Effector memory CD4-positive, alpha-beta T cell (primary cell): ENCODE results near the gene ZSWIM3.

Experiments used
- DNase-seq, 3 donors: peaks; one replicate each; pipeline ENCODE4 v3.0.0-alpha.2; 2020
- H3K27ac ChIP-seq: 2 replicates; pipeline ENCODE4 v1.7.0; 2013; ENCODE audit warnings: mild to moderate bottlenecking, low read length, moderate library complexity; ENCODE audit not compliant: insufficient read depth, poor library complexity, severe bottlenecking
- H3K27me3 ChIP-seq: replicated peaks from 2 replicates; pipeline ENCODE4 v1.7.0; 2013; ENCODE audit warnings: mild to moderate bottlenecking, low read length; ENCODE audit not compliant: insufficient read depth, control insufficient read depth, poor library complexity, severe bottlenecking
- H3K36me3 ChIP-seq: 2 replicates; pipeline ENCODE4 v1.7.0; 2013; ENCODE audit warnings: mild to moderate bottlenecking, low read length, moderate library complexity; ENCODE audit not compliant: control insufficient read depth, insufficient read depth
- H3K4me1 ChIP-seq: 2 replicates; pipeline ENCODE4 v1.7.0; 2013; ENCODE audit warnings: low read length, mild to moderate bottlenecking; ENCODE audit not compliant: control insufficient read depth, insufficient read depth, poor library complexity, severe bottlenecking
- H3K4me3 ChIP-seq: 2 replicates; pipeline ENCODE4 v1.7.0; 2013; ENCODE audit warnings: low read length, low read depth, mild to moderate bottlenecking; ENCODE audit not compliant: insufficient read depth, poor library complexity, severe bottlenecking
- H3K9me3 ChIP-seq: 2 replicates; pipeline ENCODE4 v1.7.0; 2013; ENCODE audit warnings: mild to moderate bottlenecking, low read length, moderate library complexity; ENCODE audit not compliant: control insufficient read depth

Gene ZSWIM3

DNA sequence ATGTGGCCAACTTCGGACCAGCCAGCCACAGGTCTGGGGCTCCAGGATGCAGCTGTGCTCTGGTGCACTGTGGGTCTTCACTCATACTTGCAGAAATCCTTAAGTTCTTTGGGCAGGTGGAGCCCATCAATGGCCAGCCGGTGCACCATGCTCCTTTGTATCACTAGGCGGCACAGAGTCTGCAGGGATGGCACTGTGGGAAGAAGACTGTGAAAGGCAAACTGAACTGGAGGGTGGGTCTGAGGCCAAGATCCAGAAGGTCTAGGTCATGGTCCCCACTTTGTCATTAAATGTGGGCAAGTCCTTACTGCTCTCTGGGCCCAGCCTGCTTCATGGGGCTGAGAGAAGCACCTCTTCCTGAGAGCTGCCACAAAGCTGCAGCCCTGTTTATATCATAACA, 31.3 kb downstream of the ZSWIM3 start:
- Histone ChIP-seq H3K27ac (no peak overlapping the region), H3K27me3 (no peaks in the 10 kb centered on the region), H3K4me3 (no peak overlapping the region), H3K36me3 (peaks cover 5% of the 10 kb centered on the region), H3K9me3 (no peaks in the 10 kb centered on the region), H3K4me1 (peaks cover 26% of the 10 kb centered on the region)
- no peak for DNase-seq

GRCh38 chr20:45890077-45890984, 32.9 kb downstream of the ZSWIM3 start:
- Histone ChIP-seq H3K4me1 (peaks cover 15% of the 10 kb centered on the region), H3K27ac (peak overlapping the region; percentile 63), H3K4me3 (peak overlapping the region; percentile 82), H3K9me3 (no peaks in the 10 kb centered on the region), H3K27me3 (no peaks in the 10 kb centered on the region), H3K36me3 (peaks cover 7% of the 10 kb centered on the region)
- peak in 1 of 3 donors; percentile 16 for DNase-seq

DNA sequence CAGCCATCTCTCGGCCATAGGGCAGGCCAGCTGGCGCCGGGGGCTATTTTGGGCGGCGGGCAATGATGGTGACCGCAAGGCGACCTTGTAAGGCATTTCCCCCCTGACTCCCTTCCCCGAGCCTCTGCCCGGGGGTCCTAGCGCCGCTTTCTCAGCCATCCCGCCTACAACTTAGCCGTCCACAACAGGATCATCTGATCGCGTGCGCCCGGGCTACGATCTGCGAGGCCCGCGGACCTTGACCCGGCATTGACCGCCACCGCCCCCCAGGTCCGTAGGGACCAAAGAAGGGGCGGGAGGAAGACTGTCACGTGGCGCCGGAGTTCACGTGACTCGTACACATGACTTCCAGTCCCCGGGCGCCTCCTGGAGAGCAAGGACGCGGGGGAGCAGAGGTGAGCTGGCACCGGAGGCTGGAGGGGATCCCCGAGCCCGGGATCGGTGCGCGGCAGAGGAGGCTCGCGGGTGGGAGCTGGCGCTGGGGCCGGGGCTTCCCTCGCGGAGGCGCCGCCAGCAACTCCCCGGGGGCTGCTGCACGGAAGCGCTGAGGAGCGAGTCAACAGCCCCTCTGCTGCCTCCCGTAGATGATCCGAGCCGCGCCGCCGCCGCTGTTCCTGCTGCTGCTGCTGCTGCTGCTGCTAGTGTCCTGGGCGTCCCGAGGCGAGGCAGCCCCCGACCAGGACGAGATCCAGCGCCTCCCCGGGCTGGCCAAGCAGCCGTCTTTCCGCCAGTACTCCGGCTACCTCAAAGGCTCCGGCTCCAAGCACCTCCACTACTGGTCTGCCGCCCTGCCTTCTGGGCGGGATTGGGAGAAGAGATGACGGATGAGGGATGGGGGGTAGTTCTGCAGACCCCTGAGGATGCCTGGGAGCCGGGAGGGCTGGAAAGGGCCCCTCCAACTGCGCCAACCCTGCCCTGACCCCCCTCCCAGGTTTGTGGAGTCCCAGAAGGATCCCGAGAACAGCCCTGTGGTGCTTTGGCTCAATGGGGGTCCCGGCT, 33.9 kb downstream of the ZSWIM3 start, which contains the start of the genes CTSA and NEURL2:
Gene CTSA, plus strand, starts transcription at position 351 of the 999 bp plus-strand sequence. Its CDS starts 234 bp downstream, at position 585.
Gene NEURL2, minus strand, starts transcription at position 224 of the 999 bp plus-strand sequence. Its CDS starts 217 bp downstream, at position 7.
- H3K4me1 ChIP-seq = peaks cover 14% of the 10 kb centered on the region
- no peaks in the 10 kb centered on the region for H3K9me3 ChIP-seq
- peak; percentile 76 to 79 (median 79) for DNase-seq
- peak within 1 kb of the TSS; percentile 82 for H3K4me3 ChIP-seq
- no peaks in the 10 kb centered on the region for H3K27me3 ChIP-seq
- peak within 1 kb of the TSS; percentile 63 for H3K27ac ChIP-seq
- peaks cover 7% of the 10 kb centered on the region for H3K36me3 ChIP-seq

- DNase-seq = no peak
- H3K27ac ChIP-seq = peak overlapping the region; percentile 63
- H3K4me3 ChIP-seq = peak overlapping the region; percentile 82
Measured at GRCh38 chr20:45892049-45892825, 34.8 kb downstream of the ZSWIM3 start.

DNA sequence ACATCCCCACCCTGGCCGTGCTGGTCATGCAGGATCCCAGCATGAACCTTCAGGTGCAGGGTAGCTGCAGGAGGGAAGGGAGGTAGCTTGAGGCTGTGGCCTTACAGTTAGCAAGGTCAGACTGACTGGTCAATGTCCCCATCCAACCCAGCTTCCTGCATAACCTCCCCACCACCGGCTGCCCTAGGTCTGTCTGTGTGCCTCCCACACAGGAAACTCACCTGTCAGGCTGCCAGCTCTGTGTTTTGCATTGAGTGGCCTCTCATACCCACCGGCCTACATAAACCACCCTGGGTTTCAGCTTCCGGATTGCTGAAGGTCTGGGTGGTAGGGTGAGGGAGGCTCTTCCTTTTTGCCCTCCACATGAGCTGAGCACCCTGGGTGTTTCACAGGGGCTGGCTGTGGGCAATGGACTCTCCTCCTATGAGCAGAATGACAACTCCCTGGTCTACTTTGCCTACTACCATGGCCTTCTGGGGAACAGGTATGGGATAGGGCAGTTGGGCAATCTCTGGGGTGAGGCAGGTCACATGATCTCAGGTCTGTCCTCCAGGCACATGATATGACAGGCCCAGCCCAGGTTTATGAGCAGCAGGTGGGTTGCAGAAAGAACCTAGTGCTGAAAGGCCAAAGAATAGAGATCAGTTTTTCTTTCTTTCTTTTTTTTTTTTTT, 35.5 kb downstream of the ZSWIM3 start:
- H3K27me3 ChIP-seq = no peaks in the 10 kb centered on the region
- no peak for DNase-seq
- H3K4me1 ChIP-seq = peaks cover 14% of the 10 kb centered on the region
- no peaks in the 10 kb centered on the region for H3K9me3 ChIP-seq
- H3K4me3 ChIP-seq = no peak overlapping the region
- H3K36me3 ChIP-seq = peaks cover 19% of the 10 kb centered on the region
- no peak overlapping the region for H3K27ac ChIP-seq

More at GRCh38 chr20:45892049-45892825, 34.8 kb downstream of the ZSWIM3 start:
- H3K36me3 ChIP-seq = peaks cover 13% of the 10 kb centered on the region
- no peaks in the 10 kb centered on the region for H3K9me3 ChIP-seq
- no peaks in the 10 kb centered on the region for H3K27me3 ChIP-seq
- peaks cover 14% of the 10 kb centered on the region for H3K4me1 ChIP-seq

- H3K27ac ChIP-seq = no peak overlapping the region
- no peaks in the 10 kb centered on the region for H3K9me3 ChIP-seq
- H3K27me3 ChIP-seq = no peaks in the 10 kb centered on the region
- DNase-seq = no peak
- peaks cover 27% of the 10 kb centered on the region for H3K36me3 ChIP-seq
- H3K4me3 ChIP-seq = no peak overlapping the region
- peaks cover 14% of the 10 kb centered on the region for H3K4me1 ChIP-seq
Measured at GRCh38 chr20:45893831-45894230, 36.4 kb downstream of the ZSWIM3 start.

DNA sequence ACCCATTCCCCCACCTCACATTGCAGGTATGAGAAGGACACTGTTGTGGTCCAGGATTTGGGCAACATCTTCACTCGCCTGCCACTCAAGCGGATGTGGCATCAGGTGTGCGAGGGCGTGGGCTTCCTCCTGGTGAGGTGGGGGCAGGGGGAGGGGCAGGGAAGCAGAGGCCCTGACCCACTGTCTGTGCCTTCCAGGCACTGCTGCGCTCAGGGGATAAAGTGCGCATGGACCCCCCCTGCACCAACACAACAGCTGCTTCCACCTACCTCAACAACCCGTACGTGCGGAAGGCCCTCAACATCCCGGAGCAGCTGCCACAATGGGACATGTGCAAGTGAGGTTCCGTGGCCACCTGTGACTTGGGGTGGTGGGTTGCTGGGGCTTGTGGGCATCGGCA, 37.4 kb downstream of the ZSWIM3 start:
- DNase-seq = no peak
- no peak overlapping the region for H3K4me3 ChIP-seq
- H3K27ac ChIP-seq = no peak overlapping the region
- no peaks in the 10 kb centered on the region for H3K27me3 ChIP-seq
- peaks cover 30% of the 10 kb centered on the region for H3K36me3 ChIP-seq
- no peaks in the 10 kb centered on the region for H3K9me3 ChIP-seq
- peaks cover 14% of the 10 kb centered on the region for H3K4me1 ChIP-seq

DNA sequence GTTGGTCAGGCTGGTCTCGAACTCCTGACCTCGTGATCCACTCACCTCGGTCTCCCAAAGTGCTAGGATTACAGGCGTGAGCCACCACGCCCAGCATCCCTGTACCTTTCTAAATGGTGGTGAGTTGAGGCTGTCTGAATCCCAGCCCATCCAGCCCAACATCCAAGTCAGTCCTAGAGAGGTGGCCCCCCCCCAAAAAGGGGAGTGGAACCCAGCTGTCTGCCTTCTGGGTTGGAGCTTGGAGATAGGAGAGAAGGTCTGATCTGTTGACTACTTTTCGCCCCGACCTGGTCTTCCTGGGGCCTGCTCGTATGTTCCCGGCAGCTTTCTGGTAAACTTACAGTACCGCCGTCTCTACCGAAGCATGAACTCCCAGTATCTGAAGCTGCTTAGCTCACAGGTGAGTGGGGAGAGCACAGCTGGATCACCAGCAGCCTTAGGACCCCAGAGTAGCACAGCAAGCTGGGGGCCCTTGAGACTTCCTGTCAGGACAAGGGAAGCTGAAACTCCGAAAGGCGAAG, 39.3 kb downstream of the ZSWIM3 start:
- DNase-seq = no peak
- Histone ChIP-seq H3K36me3 (peaks cover 30% of the 10 kb centered on the region), H3K4me1 (peaks cover 7% of the 10 kb centered on the region), H3K27ac (no peak overlapping the region), H3K9me3 (no peaks in the 10 kb centered on the region), H3K4me3 (no peak overlapping the region), H3K27me3 (no peaks in the 10 kb centered on the region)
